Adrenal gland (tissue), 5 donors: ENCODE measurements around the gene CDC5L.

Source experiments
- CTCF ChIP-seq, 6 experiments: fragments of 450-650 bp in 4 of 6; fragments of 200-600 bp in 2 of 6; sonication (generic) in 1 of 6; IDR thresholded peaks; 1 replicate in 5 of 6; 2 replicates in 1 of 6; pipeline versions ENCODE4 v1.5.1 to v1.8.0; 2016 to 2021; ENCODE audit warnings: antibody characterized with exemption in 6 of 6, mild to moderate bottlenecking in 2 of 6, moderate library complexity in 1 of 6
- POLR2A ChIP-seq, 2 donors: fragments of 450-650 bp; IDR thresholded peaks; one replicate each; pipeline ENCODE4 v1.6.1; 2017; ENCODE audit warnings: antibody characterized with exemption in 2 of 2, mild to moderate bottlenecking in 2 of 2, moderate library complexity in 1 of 2
- donor health status: DM: no; HTN: no; CAD: no.

DNA sequence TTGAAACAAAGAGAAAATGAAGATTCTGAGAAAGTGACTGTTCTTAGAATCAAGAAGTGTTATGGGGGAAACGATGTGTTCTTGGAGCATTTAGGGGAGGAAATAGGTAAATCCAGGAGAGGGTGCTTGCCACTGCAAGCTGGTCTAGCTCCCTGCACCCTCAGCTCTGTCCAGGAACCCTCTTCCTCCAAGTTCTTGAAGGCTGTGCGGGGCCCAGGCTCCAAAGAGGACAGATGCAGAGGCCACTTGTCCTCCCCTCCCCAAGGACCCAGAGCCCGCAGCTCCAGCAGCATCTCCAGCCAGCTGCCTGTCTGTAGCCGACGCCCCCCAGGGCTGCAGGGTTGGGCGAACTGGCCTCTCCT is 87.9 kb downstream of the CDC5L start:
- TF ChIP-seq CTCF (IDR thresholded peaks at IDR 0.05), result no peak
- no peak for TF ChIP-seq POLR2A (IDR thresholded peaks at IDR 0.05)
